HK-2 (cell line): ENCODE results near the gene TXNDC11.
"Not testable (repeated sequence)": the region's sequence is repeated elsewhere in the genome, so short reads cannot be mapped to it uniquely, and the experiment has no call there.

Experiments used
- DNase-seq: peaks from one replicate; pipeline ENCODE4 v3.0.0-alpha.2; 2018; ENCODE audit not compliant: unreplicated experiment

TXNDC11 gene

GRCh38 chr16:11742536-11743307, at the start of gene TXNDC11:
TXNDC11 (minus strand) TSS chr16:11742857; CDS start chr16:11742730, 127 bp downstream.
- DNase-seq = peak; percentile 97

GRCh38 chr16:11791144-11791828, 48.6 kb upstream of the TXNDC11 start:
- DNase-seq = no peak

- no peak for DNase-seq
These were observed 46.3 kb upstream of the TXNDC11 start for GRCh38 chr16:11788914-11789313.

- not testable (repeated sequence) for DNase-seq
These were observed 42.4 kb upstream of the TXNDC11 start for GRCh38 chr16:11784980-11785599.

- DNase-seq = not testable (repeated sequence)
These were observed 41.7 kb upstream of the TXNDC11 start for GRCh38 chr16:11784381-11784780.

GRCh38 chr16:11784038-11784369, 41.3 kb upstream of the TXNDC11 start:
- DNase-seq = no peak

- DNase-seq = no peak
These were observed 40.8 kb upstream of the TXNDC11 start for GRCh38 chr16:11783319-11784037.

GRCh38 chr16:11781773-11782172, 39.1 kb upstream of the TXNDC11 start:
- no peak for DNase-seq

GRCh38 chr16:11780991-11781680, 38.5 kb upstream of the TXNDC11 start:
- DNase-seq = no peak

- DNase-seq = no peak
These were observed 36.4 kb upstream of the TXNDC11 start for GRCh38 chr16:11779074-11779473.

GRCh38 chr16:11774065-11774626, 31.5 kb upstream of the TXNDC11 start:
- DNase-seq = no peak

GRCh38 chr16:11768849-11769248, 26.2 kb upstream of the TXNDC11 start:
- no peak for DNase-seq

- DNase-seq = no peak
These were observed 19.8 kb upstream of the TXNDC11 start for GRCh38 chr16:11762431-11762830.

GRCh38 chr16:11759997-11760396, 17.3 kb upstream of the TXNDC11 start:
- no peak for DNase-seq

GRCh38 chr16:11759163-11759834, 16.6 kb upstream of the TXNDC11 start:
- no peak for DNase-seq

GRCh38 chr16:11757671-11758545, 15.3 kb upstream of the TXNDC11 start:
- DNase-seq = peak; percentile 39

GRCh38 chr16:11756248-11756647, 13.6 kb upstream of the TXNDC11 start:
- no peak for DNase-seq

- no peak for DNase-seq
These were observed 12.5 kb upstream of the TXNDC11 start for GRCh38 chr16:11755022-11755760.

GRCh38 chr16:11752856-11753255, 10.2 kb upstream of the TXNDC11 start:
- no peak for DNase-seq
